ENCODE measurements around the gene F13B.
"Not testable (repeated sequence)": the region's sequence is repeated elsewhere in the genome, so short reads cannot be mapped to it uniquely, and the experiment has no call there.

F13B gene

DNA sequence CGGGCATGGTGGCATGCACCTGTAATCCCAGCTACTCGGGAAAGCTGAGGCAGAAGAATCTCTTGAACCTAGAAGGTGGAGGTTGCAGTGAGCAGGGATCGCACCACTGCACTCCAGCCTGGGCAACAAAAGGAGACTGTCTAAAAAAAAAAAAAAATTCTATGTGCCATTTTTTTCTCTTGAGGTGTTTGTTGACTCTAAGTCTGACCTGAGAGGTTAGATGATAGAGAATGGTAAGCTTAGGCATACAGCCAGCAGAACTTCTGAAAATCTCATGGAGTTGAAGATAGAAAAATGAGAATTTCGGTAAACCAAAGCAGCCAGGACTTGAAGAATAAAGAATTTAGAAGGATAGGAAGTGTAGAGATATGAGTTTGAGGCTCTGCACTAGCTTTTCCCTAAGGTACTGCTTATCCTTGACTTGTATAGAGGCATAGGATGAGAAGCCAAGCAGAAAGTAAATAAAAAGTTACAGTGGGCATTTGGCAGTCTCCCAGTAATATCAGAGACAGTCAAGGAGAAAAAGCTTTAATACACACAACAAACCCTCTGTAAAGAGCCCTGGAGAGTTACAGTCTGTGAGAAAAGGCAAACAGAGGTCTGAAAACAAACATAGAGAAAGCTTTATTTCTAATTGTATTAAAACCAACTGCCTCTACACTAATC is 24.3 kb downstream of the F13B start:
- DNase-seq (ENCODE audit: low read depth): no peak

- no peak for DNase-seq (ENCODE audit: low read depth)
These were observed 25.3 kb downstream of the F13B start for GRCh38 chr1:197041486-197042353.

GRCh38 chr1:197036861-197037260 is 30.2 kb downstream of the F13B start:
- DNase-seq (ENCODE audit: low read depth): no peak

GRCh38 chr1:197034631-197035339 is 32.3 kb downstream of the F13B start:
- DNase-seq (ENCODE audit: low read depth): not testable (repeated sequence)

- DNase-seq (ENCODE audit: low read depth): no peak
These were observed 37.3 kb downstream of the F13B start for GRCh38 chr1:197029749-197030148.

DNA sequence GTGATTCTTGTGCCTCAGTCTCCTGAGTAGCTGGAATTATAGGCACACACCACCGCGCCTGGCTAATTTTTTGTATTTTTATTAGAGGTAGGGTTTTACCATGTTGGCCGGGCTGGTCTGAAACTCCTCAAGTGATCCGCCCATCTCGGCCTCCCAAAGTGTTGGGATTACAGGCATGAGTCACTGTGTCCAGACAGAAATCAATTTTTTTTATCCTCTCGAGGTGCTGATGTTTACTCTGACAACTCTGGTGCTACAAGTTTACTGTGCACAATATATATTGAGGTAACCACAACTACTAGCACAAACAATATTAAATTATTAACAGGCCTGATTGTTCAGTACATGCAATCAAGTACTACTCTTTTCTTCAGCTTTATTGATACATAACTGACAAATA is 39.7 kb downstream of the F13B start:
- no peak for DNase-seq (ENCODE audit: low read depth)

DNA sequence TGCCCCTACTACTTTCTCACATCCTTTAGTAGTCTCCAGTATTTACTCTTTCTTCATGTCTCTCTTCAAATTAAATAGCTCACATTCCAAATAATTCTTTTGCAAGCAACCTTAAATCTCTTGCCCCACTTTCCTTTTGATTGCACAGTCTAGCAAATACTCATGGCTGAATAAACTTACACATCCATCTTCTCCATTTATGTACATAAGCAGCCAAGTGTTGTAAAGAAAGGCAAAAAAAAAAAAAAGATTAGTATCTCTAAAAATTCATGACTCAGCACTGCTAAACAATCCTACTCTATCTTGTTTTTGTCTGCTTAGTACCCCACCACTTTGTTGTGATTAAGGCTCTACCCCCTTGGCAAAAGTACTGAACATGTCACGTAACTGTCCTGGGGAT is 42.6 kb downstream of the F13B start:
- DNase-seq (ENCODE audit: low read depth): no peak

GRCh38 chr1:197021716-197022115 is 45.3 kb downstream of the F13B start:
- no peak for DNase-seq (ENCODE audit: low read depth)

GRCh38 chr1:197017558-197018146 is 49.4 kb downstream of the F13B start:
- DNase-seq (ENCODE audit: low read depth): no peak

DNA sequence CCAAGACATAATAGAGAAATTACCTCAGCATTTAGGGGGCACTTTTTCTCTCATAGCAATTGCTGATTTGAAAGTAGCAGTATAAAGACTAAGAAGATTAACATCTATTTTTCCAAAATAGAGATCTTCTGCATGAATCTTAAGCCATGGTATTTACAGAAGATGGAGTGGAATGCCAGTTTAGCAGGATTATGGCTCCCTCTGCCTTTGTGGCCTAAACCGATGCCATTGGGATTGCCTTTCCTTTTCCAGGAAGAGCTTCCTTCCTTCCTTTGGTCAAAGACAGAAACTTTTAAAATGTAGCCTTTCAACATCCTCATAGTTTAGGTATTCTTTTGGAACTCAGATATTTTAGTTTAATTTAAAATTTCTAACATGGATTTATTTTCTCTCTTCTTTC is 50.3 kb downstream of the F13B start:
- no peak for DNase-seq (ENCODE audit: low read depth)

GRCh38 chr1:197013234-197013633 is 53.8 kb downstream of the F13B start:
- no peak for DNase-seq (ENCODE audit: low read depth)

- no peak for DNase-seq (ENCODE audit: low read depth)
These were observed 55.4 kb downstream of the F13B start for GRCh38 chr1:197011614-197012013.

GRCh38 chr1:197008861-197009260 is 58.2 kb downstream of the F13B start:
- no peak for DNase-seq (ENCODE audit: low read depth)

DNA sequence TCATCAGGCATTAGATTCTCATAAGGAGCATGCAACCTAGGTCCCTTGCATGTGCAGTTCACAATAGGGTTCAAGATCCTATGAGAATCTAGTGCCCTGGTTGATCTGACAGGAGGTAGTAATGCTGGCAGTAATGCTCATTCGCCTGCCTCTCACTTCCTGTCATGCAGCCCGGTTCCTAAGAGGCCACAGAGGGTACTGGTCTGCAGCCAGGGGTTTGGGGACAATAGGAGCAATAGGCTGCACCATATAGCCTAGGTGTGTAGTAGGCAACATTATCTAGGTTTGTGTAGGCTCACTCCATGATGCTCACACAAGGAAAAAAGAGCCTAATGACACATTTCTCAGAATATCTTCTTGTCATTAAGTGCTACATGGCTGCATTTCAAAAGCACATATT is 63.9 kb downstream of the F13B start:
- DNase-seq (ENCODE audit: low read depth): no peak

GRCh38 chr1:197001828-197002227 is 65.2 kb downstream of the F13B start:
- DNase-seq (ENCODE audit: low read depth): no peak

- no peak for DNase-seq (ENCODE audit: low read depth)
These were observed 69.6 kb downstream of the F13B start for GRCh38 chr1:196997423-196997822.

GRCh38 chr1:196993916-196994315 is 73.1 kb downstream of the F13B start:
- DNase-seq (ENCODE audit: low read depth): no peak

- DNase-seq (ENCODE audit: low read depth): not testable (repeated sequence)
These were observed 75.0 kb downstream of the F13B start for GRCh38 chr1:196991919-196992651.

Data from activated gamma-delta T cell treated with anti-CD3 and anti-CD28 coated beads, Interleukin-2, amount 50 U/mL, for 16 hours (primary cell).